C4-2B (cell line): ENCODE data around the gene RBFOX2.
A peak's percentile ranks its signal among the peaks of the same experiment; 100 is the strongest.

Source experiments
- H3K27ac ChIP-seq: fragments of 450-650 bp; 2 replicates; pipeline ENCODE4 v1.5.1; 2017
- ZFX ChIP-seq: fragments of 450-650 bp; IDR thresholded peaks from 2 replicates; pipeline ENCODE4 v1.6.1; 2017
- TF ChIP-seq, protein P1 (sequence below): fragments of 450-650 bp; conservative IDR thresholded peaks from 2 replicates; pipeline ENCODE4 v1.5.1; 2017; ENCODE audit warnings: mild to moderate bottlenecking

The RBFOX2 gene

GRCh38 chr22:35950262-35950661, 78.4 kb downstream of the RBFOX2 start:
- no peak overlapping the region for H3K27ac ChIP-seq
- TF ChIP-seq, protein P1, sequence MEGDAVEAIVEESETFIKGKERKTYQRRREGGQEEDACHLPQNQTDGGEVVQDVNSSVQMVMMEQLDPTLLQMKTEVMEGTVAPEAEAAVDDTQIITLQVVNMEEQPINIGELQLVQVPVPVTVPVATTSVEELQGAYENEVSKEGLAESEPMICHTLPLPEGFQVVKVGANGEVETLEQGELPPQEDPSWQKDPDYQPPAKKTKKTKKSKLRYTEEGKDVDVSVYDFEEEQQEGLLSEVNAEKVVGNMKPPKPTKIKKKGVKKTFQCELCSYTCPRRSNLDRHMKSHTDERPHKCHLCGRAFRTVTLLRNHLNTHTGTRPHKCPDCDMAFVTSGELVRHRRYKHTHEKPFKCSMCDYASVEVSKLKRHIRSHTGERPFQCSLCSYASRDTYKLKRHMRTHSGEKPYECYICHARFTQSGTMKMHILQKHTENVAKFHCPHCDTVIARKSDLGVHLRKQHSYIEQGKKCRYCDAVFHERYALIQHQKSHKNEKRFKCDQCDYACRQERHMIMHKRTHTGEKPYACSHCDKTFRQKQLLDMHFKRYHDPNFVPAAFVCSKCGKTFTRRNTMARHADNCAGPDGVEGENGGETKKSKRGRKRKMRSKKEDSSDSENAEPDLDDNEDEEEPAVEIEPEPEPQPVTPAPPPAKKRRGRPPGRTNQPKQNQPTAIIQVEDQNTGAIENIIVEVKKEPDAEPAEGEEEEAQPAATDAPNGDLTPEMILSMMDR, result no peak
- no peak for TF ChIP-seq ZFX

DNA sequence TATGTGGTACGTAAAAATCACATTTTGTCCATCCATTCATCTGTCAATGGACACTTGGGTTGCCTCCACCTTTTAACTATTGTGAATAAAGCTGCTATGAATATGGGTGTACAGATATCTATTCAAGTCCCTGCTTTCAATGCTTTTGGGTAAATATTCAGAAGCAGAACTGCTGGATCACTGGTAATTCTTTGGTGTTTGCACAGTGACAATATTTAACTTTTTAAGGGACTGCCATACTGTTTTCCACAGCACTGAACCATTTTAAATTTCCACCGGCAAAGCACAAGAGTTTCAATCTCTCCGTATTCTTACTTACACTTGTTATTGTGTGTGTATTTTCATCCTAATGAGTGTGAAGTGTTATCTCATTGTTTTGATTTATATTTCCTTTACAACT, 79.4 kb downstream of the RBFOX2 start:
- TF ChIP-seq, protein P1, result no peak
- no peak for TF ChIP-seq ZFX
- H3K27ac ChIP-seq, result no peak overlapping the region

- no peak overlapping the region for H3K27ac ChIP-seq
- TF ChIP-seq, protein P1, result no peak
- TF ChIP-seq ZFX, result no peak
These were observed 80.7 kb downstream of the RBFOX2 start for GRCh38 chr22:35947794-35948425.

GRCh38 chr22:35944458-35944857, 84.2 kb downstream of the RBFOX2 start:
- TF ChIP-seq ZFX, result no peak
- TF ChIP-seq, protein P1, result no peak
- H3K27ac ChIP-seq, result no peak overlapping the region

GRCh38 chr22:35940166-35940565, 88.5 kb downstream of the RBFOX2 start:
- TF ChIP-seq, protein P1, result no peak
- no peak for TF ChIP-seq ZFX
- no peak overlapping the region for H3K27ac ChIP-seq

GRCh38 chr22:35938226-35938625, 90.4 kb downstream of the RBFOX2 start:
- H3K27ac ChIP-seq, result no peak overlapping the region

DNA sequence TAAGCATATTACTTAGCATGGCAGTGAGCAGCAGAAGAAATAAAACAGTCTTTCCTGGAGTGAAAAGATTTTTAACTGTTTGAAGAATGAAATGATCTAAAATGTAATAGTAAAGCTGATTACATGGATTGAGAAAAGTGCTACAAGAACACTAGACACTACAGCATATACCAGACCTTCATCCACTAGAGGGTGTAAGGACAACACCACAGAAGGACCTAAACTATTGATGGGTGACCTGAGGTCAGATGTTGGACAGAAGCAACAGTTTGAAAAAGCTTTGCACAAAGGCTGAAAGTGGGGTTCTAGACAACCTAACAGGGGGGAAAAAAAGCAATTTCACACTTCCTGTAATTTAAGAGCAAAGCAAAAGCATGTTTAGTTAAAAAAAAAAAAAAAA, 97.7 kb downstream of the RBFOX2 start:
- TF ChIP-seq, protein P1, result peak; percentile 79
- no peak for TF ChIP-seq ZFX
- H3K27ac ChIP-seq, result no peak overlapping the region

More at GRCh38 chr22:35938226-35938625, 90.4 kb downstream of the RBFOX2 start:
- TF ChIP-seq ZFX, result no peak
- TF ChIP-seq, protein P1, result no peak
